WERI-Rb-1 (cell line): ENCODE data around the gene FAM120AOS.
A peak's percentile ranks its signal among the peaks of the same experiment; 100 is the strongest.

Experiments used
- DNase-seq: peaks from one replicate; pipeline ENCODE4 v3.0.0-alpha.2; 2020
- H3K27ac ChIP-seq: fragments of 250-450 bp; sonication (Bioruptor Pico); 2 replicates; pipeline ENCODE4 v1.5.1; 2020; ENCODE audit warnings: mild to moderate bottlenecking, moderate library complexity
- H3K27me3 ChIP-seq: fragments of 250-450 bp; sonication (Bioruptor Pico); 2 replicates; pipeline ENCODE4 v1.5.1; 2021; ENCODE audit warnings: mild to moderate bottlenecking, low read depth, moderate library complexity; ENCODE audit not compliant: insufficient read depth, severe bottlenecking
- H3K36me3 ChIP-seq: fragments of 250-450 bp; sonication (Bioruptor Pico); 2 replicates; pipeline ENCODE4 v1.5.1; 2020; ENCODE audit warnings: mild to moderate bottlenecking, moderate library complexity
- H3K4me3 ChIP-seq: 2 replicates; pipeline ENCODE4 v1.5.1; 2011; ENCODE audit warnings: low read depth, mild to moderate bottlenecking, control low read depth, low read length
- H3K9me3 ChIP-seq: fragments of 250-450 bp; sonication (Bioruptor Pico); 2 replicates; pipeline ENCODE4 v1.5.1; 2021; ENCODE audit warnings: mild to moderate bottlenecking, moderate library complexity; ENCODE audit not compliant: severe bottlenecking
- CTCF ChIP-seq: IDR thresholded peaks from 2 replicates; pipeline ENCODE4 v1.5.1; 2011; ENCODE audit warnings: low read depth, mild to moderate bottlenecking, control low read depth, inconsistent platforms, low read length

FAM120AOS gene

GRCh38 chr9:93427655-93428379, 25.6 kb downstream of the FAM120AOS start:
- TF ChIP-seq CTCF = peak; percentile 73
- Histone ChIP-seq H3K27me3 (no peaks in the 10 kb centered on the region), H3K36me3 (no peaks in the 10 kb centered on the region), H3K27ac (no peak overlapping the region), H3K9me3 (no peaks in the 10 kb centered on the region), H3K4me3 (no peak overlapping the region)
- peak; percentile 39 for DNase-seq

GRCh38 chr9:93422977-93423616, 30.3 kb downstream of the FAM120AOS start:
- DNase-seq = no peak
- Histone ChIP-seq H3K27ac (no peak overlapping the region), H3K4me3 (no peak overlapping the region), H3K27me3 (no peaks in the 10 kb centered on the region), H3K36me3 (no peaks in the 10 kb centered on the region), H3K9me3 (peaks cover 13% of the 10 kb centered on the region)
- no peak for TF ChIP-seq CTCF

GRCh38 chr9:93419023-93419422, 34.4 kb downstream of the FAM120AOS start:
- no peak overlapping the region for H3K4me3 ChIP-seq
- no peak for DNase-seq
- no peak for TF ChIP-seq CTCF
- H3K27ac ChIP-seq = no peak overlapping the region
- H3K36me3 ChIP-seq = no peaks in the 10 kb centered on the region
- peaks cover 19% of the 10 kb centered on the region for H3K9me3 ChIP-seq
- H3K27me3 ChIP-seq = no peaks in the 10 kb centered on the region

GRCh38 chr9:93417538-93417937, 35.8 kb downstream of the FAM120AOS start:
- no peak overlapping the region for H3K27ac ChIP-seq
- no peak overlapping the region for H3K4me3 ChIP-seq
- no peak for TF ChIP-seq CTCF
- no peaks in the 10 kb centered on the region for H3K36me3 ChIP-seq
- DNase-seq = no peak
- H3K27me3 ChIP-seq = no peaks in the 10 kb centered on the region
- H3K9me3 ChIP-seq = peaks cover 19% of the 10 kb centered on the region

- H3K27me3 ChIP-seq = no peaks in the 10 kb centered on the region
- TF ChIP-seq CTCF = no peak
- H3K4me3 ChIP-seq = no peak overlapping the region
- peaks cover 19% of the 10 kb centered on the region for H3K9me3 ChIP-seq
- DNase-seq = no peak
- no peaks in the 10 kb centered on the region for H3K36me3 ChIP-seq
- H3K27ac ChIP-seq = no peak overlapping the region
Measured at GRCh38 chr9:93416530-93417235, 36.7 kb downstream of the FAM120AOS start.
